Measurements from ENCODE around the gene H6PD.

Gene H6PD

GRCh38 chr1:9230869-9231533, 3.6 kb upstream of the H6PD start:
- no peaks in the 10 kb centered on the region for H3K9me3 ChIP-seq (ENCODE audit: control insufficient read depth, low read length)
- H3K4me3 ChIP-seq (ENCODE audit: extremely low read depth, insufficient read depth, low read length, poor library complexity, severe bottlenecking), result no peak overlapping the region
- H3K36me3 ChIP-seq (ENCODE audit: control insufficient read depth, insufficient read depth, low read length), result no peaks in the 10 kb centered on the region
- H3K27ac ChIP-seq (ENCODE audit: low read depth, low read length, severe bottlenecking), result no peak overlapping the region
- 93 to 95% methylated on average over 6 to 7 of the region's 7 CpGs for WGBS, 2 experiments (ENCODE audit: insufficient coverage in 2 of 2)
- peaks cover 3% of the 10 kb centered on the region for H3K4me1 ChIP-seq (ENCODE audit: control insufficient read depth, insufficient read depth, low read length, poor library complexity, severe bottlenecking)

GRCh38 chr1:9231648-9232332, 2.8 kb upstream of the H6PD start:
- WGBS, 2 experiments (ENCODE audit: insufficient coverage in 2 of 2), result 67 to 79% methylated on average over 10 to 12 of the region's 13 CpGs

GRCh38 chr1:9233241-9233941, 1.2 kb upstream of the H6PD start:
- peaks cover 3% of the 10 kb centered on the region for H3K4me1 ChIP-seq (ENCODE audit: control insufficient read depth, insufficient read depth, low read length, poor library complexity, severe bottlenecking)
- H3K27ac ChIP-seq (ENCODE audit: low read depth, low read length, severe bottlenecking), result no peak overlapping the region
- no peaks in the 10 kb centered on the region for H3K36me3 ChIP-seq (ENCODE audit: control insufficient read depth, insufficient read depth, low read length)
- 88 to 89% methylated on average over 17 of the region's 20 CpGs for WGBS, 2 experiments (ENCODE audit: insufficient coverage in 2 of 2)
- no peaks in the 10 kb centered on the region for H3K9me3 ChIP-seq (ENCODE audit: control insufficient read depth, low read length)
- peak overlapping the region; percentile 39 for H3K4me3 ChIP-seq (ENCODE audit: extremely low read depth, insufficient read depth, low read length, poor library complexity, severe bottlenecking)

More at GRCh38 chr1:9231648-9232332, 2.8 kb upstream of the H6PD start:
- H3K36me3 ChIP-seq (ENCODE audit: control insufficient read depth, insufficient read depth, low read length), result no peaks in the 10 kb centered on the region
- H3K4me3 ChIP-seq (ENCODE audit: extremely low read depth, insufficient read depth, low read length, poor library complexity, severe bottlenecking), result no peak overlapping the region
- H3K9me3 ChIP-seq (ENCODE audit: control insufficient read depth, low read length), result no peaks in the 10 kb centered on the region
- H3K4me1 ChIP-seq (ENCODE audit: control insufficient read depth, insufficient read depth, low read length, poor library complexity, severe bottlenecking), result peaks cover 3% of the 10 kb centered on the region
- no peak overlapping the region for H3K27ac ChIP-seq (ENCODE audit: low read depth, low read length, severe bottlenecking)

GRCh38 chr1:9233942-9234222, 692 bp upstream of the H6PD start:
- Histone ChIP-seq H3K4me1 (ENCODE audit: control insufficient read depth, insufficient read depth, low read length, poor library complexity, severe bottlenecking) (peaks cover 3% of the 10 kb centered on the region), H3K4me3 (ENCODE audit: extremely low read depth, insufficient read depth, low read length, poor library complexity, severe bottlenecking) (peak overlapping the region; percentile 39), H3K36me3 (ENCODE audit: control insufficient read depth, insufficient read depth, low read length) (no peaks in the 10 kb centered on the region), H3K27ac (ENCODE audit: low read depth, low read length, severe bottlenecking) (no peak overlapping the region), H3K9me3 (ENCODE audit: control insufficient read depth, low read length) (no peaks in the 10 kb centered on the region)
- WGBS, 2 experiments (ENCODE audit: insufficient coverage in 2 of 2), result 62 to 63% methylated on average over 2 of the region's 3 CpGs

GRCh38 chr1:9235096-9235459, 504 bp downstream of the H6PD start:
- no peaks in the 10 kb centered on the region for H3K36me3 ChIP-seq (ENCODE audit: control insufficient read depth, insufficient read depth, low read length)
- H3K27ac ChIP-seq (ENCODE audit: low read depth, low read length, severe bottlenecking), result peak overlapping the region; percentile 53
- H3K9me3 ChIP-seq (ENCODE audit: control insufficient read depth, low read length), result no peaks in the 10 kb centered on the region
- 1% methylated on average over 14 to 28 of the region's 28 CpGs for WGBS, 2 experiments (ENCODE audit: insufficient coverage in 2 of 2)
- peak overlapping the region; percentile 50 for H3K4me3 ChIP-seq (ENCODE audit: extremely low read depth, insufficient read depth, low read length, poor library complexity, severe bottlenecking)
- peaks cover 9% of the 10 kb centered on the region for H3K4me1 ChIP-seq (ENCODE audit: control insufficient read depth, insufficient read depth, low read length, poor library complexity, severe bottlenecking)

- Histone ChIP-seq H3K27ac (ENCODE audit: low read depth, low read length, severe bottlenecking) (no peak overlapping the region), H3K36me3 (ENCODE audit: control insufficient read depth, insufficient read depth, low read length) (no peaks in the 10 kb centered on the region), H3K4me3 (ENCODE audit: extremely low read depth, insufficient read depth, low read length, poor library complexity, severe bottlenecking) (peak overlapping the region; percentile 50), H3K9me3 (ENCODE audit: control insufficient read depth, low read length) (no peaks in the 10 kb centered on the region), H3K4me1 (ENCODE audit: control insufficient read depth, insufficient read depth, low read length, poor library complexity, severe bottlenecking) (peaks cover 14% of the 10 kb centered on the region)
- WGBS, 2 experiments (ENCODE audit: insufficient coverage in 2 of 2), result 81 to 90% methylated on average over 7 to 9 of the region's 10 CpGs
Measured at GRCh38 chr1:9235560-9235959, 986 bp downstream of the H6PD start.

GRCh38 chr1:9238134-9238533, 3.6 kb downstream of the H6PD start:
- no peaks in the 10 kb centered on the region for H3K9me3 ChIP-seq (ENCODE audit: control insufficient read depth, low read length)
- H3K4me1 ChIP-seq (ENCODE audit: control insufficient read depth, insufficient read depth, low read length, poor library complexity, severe bottlenecking), result peaks cover 19% of the 10 kb centered on the region
- H3K27ac ChIP-seq (ENCODE audit: low read depth, low read length, severe bottlenecking), result no peak overlapping the region
- WGBS, 2 experiments (ENCODE audit: insufficient coverage in 2 of 2), result 94 to 96% methylated on average over 6 of the region's 6 CpGs
- no peak overlapping the region for H3K4me3 ChIP-seq (ENCODE audit: extremely low read depth, insufficient read depth, low read length, poor library complexity, severe bottlenecking)
- H3K36me3 ChIP-seq (ENCODE audit: control insufficient read depth, insufficient read depth, low read length), result no peaks in the 10 kb centered on the region

GRCh38 chr1:9238550-9238949, 4.0 kb downstream of the H6PD start:
- Histone ChIP-seq H3K4me1 (ENCODE audit: control insufficient read depth, insufficient read depth, low read length, poor library complexity, severe bottlenecking) (peaks cover 19% of the 10 kb centered on the region), H3K9me3 (ENCODE audit: control insufficient read depth, low read length) (no peaks in the 10 kb centered on the region), H3K27ac (ENCODE audit: low read depth, low read length, severe bottlenecking) (no peak overlapping the region), H3K36me3 (ENCODE audit: control insufficient read depth, insufficient read depth, low read length) (no peaks in the 10 kb centered on the region), H3K4me3 (ENCODE audit: extremely low read depth, insufficient read depth, low read length, poor library complexity, severe bottlenecking) (no peak overlapping the region)
- 83 to 100% methylated on average over 1 to 3 of the region's 4 CpGs for WGBS, 2 experiments (ENCODE audit: insufficient coverage in 2 of 2)

GRCh38 chr1:9239622-9240401, 5.2 kb downstream of the H6PD start:
- WGBS, 2 experiments (ENCODE audit: insufficient coverage in 2 of 2), result 83 to 87% methylated on average over 11 to 12 of the region's 16 CpGs
- Histone ChIP-seq H3K4me3 (ENCODE audit: extremely low read depth, insufficient read depth, low read length, poor library complexity, severe bottlenecking) (no peak overlapping the region), H3K4me1 (ENCODE audit: control insufficient read depth, insufficient read depth, low read length, poor library complexity, severe bottlenecking) (peaks cover 19% of the 10 kb centered on the region), H3K27ac (ENCODE audit: low read depth, low read length, severe bottlenecking) (peak overlapping the region; percentile 11), H3K36me3 (ENCODE audit: control insufficient read depth, insufficient read depth, low read length) (no peaks in the 10 kb centered on the region), H3K9me3 (ENCODE audit: control insufficient read depth, low read length) (no peaks in the 10 kb centered on the region)

- H3K27ac ChIP-seq (ENCODE audit: low read depth, low read length, severe bottlenecking), result no peak overlapping the region
- peaks cover 15% of the 10 kb centered on the region for H3K4me1 ChIP-seq (ENCODE audit: control insufficient read depth, insufficient read depth, low read length, poor library complexity, severe bottlenecking)
- WGBS, 2 experiments (ENCODE audit: insufficient coverage in 2 of 2), result 92 to 95% methylated on average over 6 to 7 of the region's 8 CpGs
- no peaks in the 10 kb centered on the region for H3K9me3 ChIP-seq (ENCODE audit: control insufficient read depth, low read length)
- H3K36me3 ChIP-seq (ENCODE audit: control insufficient read depth, insufficient read depth, low read length), result no peaks in the 10 kb centered on the region
- no peak overlapping the region for H3K4me3 ChIP-seq (ENCODE audit: extremely low read depth, insufficient read depth, low read length, poor library complexity, severe bottlenecking)
Measured at GRCh38 chr1:9240914-9241820, 6.6 kb downstream of the H6PD start.
